Suprapubic skin (tissue), 4 donors: ENCODE data around the gene SLC26A4. TPM values are rescaled to one million over a fixed set of nuclear protein-coding genes. Genes with fewer than 3 reads are reported as not detected.

Source experiments
- DNase-seq, 2 donors: peaks; one replicate each; pipeline ENCODE4 v3.0.0-alpha.2; 2019; ENCODE audit warnings: low spot score in 2 of 2
- H3K27ac ChIP-seq: fragments of 200-600 bp; sonication (generic); one replicate; pipeline ENCODE4 v1.5.1; 2019
- H3K27me3 ChIP-seq: fragments of 200-600 bp; sonication (generic); one replicate; pipeline ENCODE4 v1.5.1; 2019
- H3K36me3 ChIP-seq: fragments of 200-600 bp; sonication (generic); one replicate; pipeline ENCODE4 v1.5.1; 2019
- H3K4me1 ChIP-seq: fragments of 200-600 bp; sonication (generic); one replicate; pipeline ENCODE4 v1.5.1; 2019
- H3K4me3 ChIP-seq: fragments of 200-600 bp; sonication (generic); one replicate; pipeline ENCODE4 v1.5.1; 2019; ENCODE audit warnings: mild to moderate bottlenecking
- H3K9me3 ChIP-seq: fragments of 200-600 bp; sonication (generic); one replicate; pipeline ENCODE4 v1.5.1; 2019
- CTCF ChIP-seq, 2 donors: fragments of 200-600 bp in 1 of 2; fragments of 450-650 bp in 1 of 2; sonication (generic) in 1 of 2; IDR thresholded peaks; one replicate each; pipeline ENCODE4 v1.5.1; 2016 to 2019; ENCODE audit warnings: antibody characterized with exemption in 2 of 2, mild to moderate bottlenecking in 1 of 2, moderate library complexity in 1 of 2
- EP300 ChIP-seq: sonication (generic); formaldehyde crosslinking; IDR thresholded peaks from one replicate; pipeline ENCODE4 v1.6.1; 2017; ENCODE audit warnings: antibody characterized with exemption
- POLR2A ChIP-seq, 2 donors: fragments of 450-650 bp; IDR thresholded peaks; one replicate each; pipeline ENCODE4 v1.6.1; 2017; ENCODE audit warnings: antibody characterized with exemption in 2 of 2, mild to moderate bottlenecking in 2 of 2, moderate library complexity in 2 of 2
- POLR2AphosphoS5 ChIP-seq, 3 donors: sonication (generic); formaldehyde crosslinking; IDR thresholded peaks; one replicate each; pipeline ENCODE4 v1.6.1; 2017; ENCODE audit warnings: antibody characterized with exemption in 3 of 3
- WGBS: methylation state at CpG from one replicate; pipeline ENCODE4 v1.1.5; 2018; 5-methylcytosine and 5-hydroxymethylcytosine counted together
- total RNA-seq, 4 donors: library from RNA; depleted of rRNA; stranded (reverse); fragments of >200 nt; gene quantifications; one replicate each; pipeline ENCODE4 v1.1.0, GENCODE V29; 2016

The SLC26A4 gene
- total RNA-seq, 4 donors from 2014 or later: 0.13 to 0.26 (median 0.24) TPM; not detected in 1

GRCh38 chr7:107642501-107642900 lies 18.1 kb upstream of the SLC26A4 start:
- no peaks in the 10 kb centered on the region for H3K36me3 ChIP-seq
- DNase-seq: no peak
- no peak overlapping the region for H3K27ac ChIP-seq
- TF ChIP-seq EP300 (no peak), CTCF (IDR thresholded peaks at IDR 0.05) (no peak), POLR2AphosphoS5 (IDR thresholded peaks at IDR 0.05) (no peak), POLR2A (IDR thresholded peaks at IDR 0.05) (no peak)
- 74% methylated on average over 4 of the region's 4 CpGs for WGBS
- H3K4me1 ChIP-seq: no peaks in the 10 kb centered on the region
- H3K4me3 ChIP-seq: no peak overlapping the region
- no peaks in the 10 kb centered on the region for H3K9me3 ChIP-seq
- no peaks in the 10 kb centered on the region for H3K27me3 ChIP-seq

GRCh38 chr7:107643407-107643806 lies 17.2 kb upstream of the SLC26A4 start:
- 76% methylated on average over 1 of the region's 1 CpG for WGBS
- no peaks in the 10 kb centered on the region for H3K9me3 ChIP-seq
- DNase-seq: no peak
- H3K4me1 ChIP-seq: no peaks in the 10 kb centered on the region
- no peaks in the 10 kb centered on the region for H3K36me3 ChIP-seq
- H3K27ac ChIP-seq: no peak overlapping the region
- no peaks in the 10 kb centered on the region for H3K27me3 ChIP-seq
- no peak for TF ChIP-seq EP300
- no peak for TF ChIP-seq CTCF (IDR thresholded peaks at IDR 0.05)
- no peak for TF ChIP-seq POLR2A (IDR thresholded peaks at IDR 0.05)
- TF ChIP-seq POLR2AphosphoS5 (IDR thresholded peaks at IDR 0.05): no peak
- no peak overlapping the region for H3K4me3 ChIP-seq

GRCh38 chr7:107643938-107644308 lies 16.7 kb upstream of the SLC26A4 start:
- Histone ChIP-seq H3K36me3 (no peaks in the 10 kb centered on the region), H3K9me3 (no peaks in the 10 kb centered on the region), H3K4me1 (no peaks in the 10 kb centered on the region), H3K27me3 (no peaks in the 10 kb centered on the region), H3K4me3 (no peak overlapping the region), H3K27ac (no peak overlapping the region)
- no peak for DNase-seq
- 73% methylated on average over 1 of the region's 1 CpG for WGBS
- TF ChIP-seq EP300 (no peak), POLR2A (IDR thresholded peaks at IDR 0.05) (no peak), POLR2AphosphoS5 (IDR thresholded peaks at IDR 0.05) (no peak), CTCF (IDR thresholded peaks at IDR 0.05) (no peak)

- TF ChIP-seq EP300: no peak
- no peak for TF ChIP-seq POLR2AphosphoS5 (IDR thresholded peaks at IDR 0.05)
- TF ChIP-seq CTCF (IDR thresholded peaks at IDR 0.05): no peak
- TF ChIP-seq POLR2A (IDR thresholded peaks at IDR 0.05): no peak
- H3K4me3 ChIP-seq: no peak overlapping the region
- 47% methylated on average over 9 of the region's 9 CpGs for WGBS
- no peaks in the 10 kb centered on the region for H3K36me3 ChIP-seq
- no peaks in the 10 kb centered on the region for H3K4me1 ChIP-seq
- no peak for DNase-seq
- no peaks in the 10 kb centered on the region for H3K9me3 ChIP-seq
- H3K27me3 ChIP-seq: no peaks in the 10 kb centered on the region
- H3K27ac ChIP-seq: no peak overlapping the region
Observed at GRCh38 chr7:107644309-107644974, 16.2 kb upstream of the SLC26A4 start.

GRCh38 chr7:107652642-107653041 lies 8.0 kb upstream of the SLC26A4 start:
- Histone ChIP-seq H3K9me3 (no peaks in the 10 kb centered on the region), H3K4me3 (no peak overlapping the region), H3K4me1 (no peaks in the 10 kb centered on the region), H3K27ac (no peak overlapping the region), H3K36me3 (no peaks in the 10 kb centered on the region), H3K27me3 (no peaks in the 10 kb centered on the region)
- TF ChIP-seq EP300 (no peak), POLR2AphosphoS5 (IDR thresholded peaks at IDR 0.05) (no peak), POLR2A (IDR thresholded peaks at IDR 0.05) (no peak), CTCF (IDR thresholded peaks at IDR 0.05) (no peak)
- WGBS: 93% methylated on average over 5 of the region's 5 CpGs
- DNase-seq: no peak
